Effector memory CD4-positive, alpha-beta T cell (primary cell): ENCODE measurements around the gene BBIP1.
"Not testable (repeated sequence)": the region's sequence is repeated elsewhere in the genome, so short reads cannot be mapped to it uniquely, and the experiment has no call there.

Experiments
- DNase-seq, 3 donors: peaks; one replicate each; pipeline ENCODE4 v3.0.0-alpha.2; 2020
- H3K27ac ChIP-seq: 2 replicates; pipeline ENCODE4 v1.7.0; 2013; ENCODE audit warnings: mild to moderate bottlenecking, low read length, moderate library complexity; ENCODE audit not compliant: insufficient read depth, poor library complexity, severe bottlenecking
- H3K27me3 ChIP-seq: replicated peaks from 2 replicates; pipeline ENCODE4 v1.7.0; 2013; ENCODE audit warnings: mild to moderate bottlenecking, low read length; ENCODE audit not compliant: insufficient read depth, control insufficient read depth, poor library complexity, severe bottlenecking
- H3K36me3 ChIP-seq: 2 replicates; pipeline ENCODE4 v1.7.0; 2013; ENCODE audit warnings: mild to moderate bottlenecking, low read length, moderate library complexity; ENCODE audit not compliant: control insufficient read depth, insufficient read depth
- H3K4me1 ChIP-seq: 2 replicates; pipeline ENCODE4 v1.7.0; 2013; ENCODE audit warnings: low read length, mild to moderate bottlenecking; ENCODE audit not compliant: control insufficient read depth, insufficient read depth, poor library complexity, severe bottlenecking
- H3K4me3 ChIP-seq: 2 replicates; pipeline ENCODE4 v1.7.0; 2013; ENCODE audit warnings: low read length, low read depth, mild to moderate bottlenecking; ENCODE audit not compliant: insufficient read depth, poor library complexity, severe bottlenecking
- H3K9me3 ChIP-seq: 2 replicates; pipeline ENCODE4 v1.7.0; 2013; ENCODE audit warnings: mild to moderate bottlenecking, low read length, moderate library complexity; ENCODE audit not compliant: control insufficient read depth

Gene BBIP1

DNA sequence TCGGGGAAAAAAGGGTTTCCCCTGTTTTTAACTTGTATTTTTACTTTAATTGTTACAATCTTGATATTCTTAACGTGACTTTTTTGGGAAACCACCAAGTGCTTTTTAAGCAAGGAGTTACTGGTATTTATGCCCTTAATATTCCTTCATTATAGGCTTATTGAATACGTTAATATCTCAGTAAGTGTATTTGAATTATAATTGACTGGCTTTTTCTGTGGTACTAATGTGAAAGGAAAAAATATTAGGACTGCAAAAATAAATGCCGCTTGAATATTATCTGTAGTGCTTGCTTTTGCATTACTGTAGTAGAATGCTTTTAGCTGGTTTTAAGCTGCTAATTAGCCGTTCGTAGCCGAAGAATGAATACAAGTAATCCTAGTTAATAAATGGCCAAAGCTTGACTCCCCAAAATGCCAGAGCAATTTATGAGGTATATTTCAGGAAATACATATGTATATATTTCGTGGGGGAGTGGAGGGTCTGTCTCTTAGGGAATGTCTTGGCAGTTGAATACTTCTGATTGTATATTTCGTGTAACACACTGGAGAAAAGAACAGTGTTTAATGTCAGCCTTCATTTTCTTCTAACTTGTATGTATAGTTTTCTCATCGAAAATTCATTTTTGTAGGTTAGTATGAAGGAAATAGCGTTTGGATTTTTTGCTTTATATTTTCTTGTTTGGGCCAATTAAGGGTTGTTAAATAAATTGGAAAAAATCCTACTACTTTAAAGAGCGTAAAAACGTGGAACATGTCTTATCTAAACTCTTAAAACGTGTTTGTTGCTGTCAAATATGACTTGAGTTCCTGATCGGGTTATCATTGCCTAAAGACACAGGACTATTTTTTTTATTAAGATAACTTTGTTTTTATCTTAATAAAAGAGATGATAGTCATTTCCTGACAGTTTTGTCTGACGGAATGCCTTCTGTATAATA is 45.7 kb downstream of the BBIP1 start:
- H3K36me3 ChIP-seq, result peaks cover 6% of the 10 kb centered on the region
- H3K27ac ChIP-seq, result peak overlapping the region; percentile 99

DNA sequence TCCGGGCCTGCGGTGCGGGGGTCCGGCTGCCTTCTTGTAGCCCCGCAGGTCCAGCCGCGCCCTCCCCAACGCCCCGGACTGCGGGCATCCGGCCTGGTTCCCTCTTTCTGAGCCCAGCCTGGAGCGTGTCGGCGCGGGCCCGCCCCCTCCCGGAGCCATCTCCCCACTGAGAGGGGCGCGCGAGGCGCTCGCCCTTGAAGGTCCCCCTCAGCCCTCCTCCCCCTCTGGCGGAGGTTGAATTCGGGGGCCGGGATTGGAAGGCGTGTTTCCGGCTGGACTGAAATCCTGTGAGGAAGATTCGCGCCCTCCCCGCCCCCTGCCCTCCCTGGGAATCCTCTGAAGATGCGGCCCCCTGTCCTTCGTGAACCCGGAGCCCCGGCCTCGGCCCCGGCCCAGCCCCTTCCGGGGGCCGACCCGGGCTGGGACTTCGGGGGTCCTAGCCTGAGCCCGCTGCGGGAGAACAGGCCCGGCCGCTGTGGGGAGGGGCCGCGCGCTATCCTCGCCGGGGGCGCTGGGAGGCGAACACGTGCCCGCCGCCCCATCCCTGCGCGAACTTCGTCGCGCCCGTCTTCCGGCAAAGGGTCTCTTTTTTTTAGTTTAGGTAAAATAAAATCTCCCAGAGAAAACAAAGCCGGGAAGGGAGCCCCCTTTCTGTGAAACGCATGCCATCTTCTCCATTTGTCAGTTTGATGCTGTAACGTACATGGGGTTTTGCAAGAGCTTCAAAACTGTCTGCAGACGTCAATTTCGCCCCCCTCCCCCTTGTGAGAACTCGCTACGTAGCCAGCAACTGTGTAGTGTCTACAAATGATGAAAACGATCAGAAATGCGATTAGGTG is 46.6 kb downstream of the BBIP1 start:
- H3K9me3 ChIP-seq, result no peaks in the 10 kb centered on the region
- peak overlapping the region; percentile 99 for H3K27ac ChIP-seq
- H3K36me3 ChIP-seq, result peaks cover 4% of the 10 kb centered on the region
- peaks cover 57% of the 10 kb centered on the region for H3K4me1 ChIP-seq
- H3K4me3 ChIP-seq, result peak overlapping the region; percentile 61
- no peaks in the 10 kb centered on the region for H3K27me3 ChIP-seq
- peak; percentile 75 to 85 (median 83) for DNase-seq

More for the DNA sequence above, 45.7 kb downstream of the BBIP1 start:
- Histone ChIP-seq H3K27me3 (no peaks in the 10 kb centered on the region), H3K4me1 (peaks cover 48% of the 10 kb centered on the region), H3K9me3 (no peaks in the 10 kb centered on the region), H3K4me3 (peak overlapping the region; percentile 61)
- no peak for DNase-seq

GRCh38 chr10:110871298-110872084 is 47.5 kb downstream of the BBIP1 start, which contains the start of gene PDCD4:
TSS of gene PDCD4 (plus strand) at chr10:110871928. CDS start at chr10:110876028, 4,100 bp downstream.
- no peaks in the 10 kb centered on the region for H3K36me3 ChIP-seq
- peak; percentile 92 to 96 (median 94) for DNase-seq
- H3K27ac ChIP-seq, result peak within 1 kb of the TSS; percentile 99
- H3K9me3 ChIP-seq, result no peaks in the 10 kb centered on the region
- H3K27me3 ChIP-seq, result no peaks in the 10 kb centered on the region
- H3K4me1 ChIP-seq, result peaks cover 66% of the 10 kb centered on the region
- H3K4me3 ChIP-seq, result peak within 1 kb of the TSS; percentile 61

GRCh38 chr10:110870823-110871297 is 48.1 kb downstream of the BBIP1 start:
- DNase-seq, result no peak
- peaks cover 68% of the 10 kb centered on the region for H3K4me1 ChIP-seq

DNA sequence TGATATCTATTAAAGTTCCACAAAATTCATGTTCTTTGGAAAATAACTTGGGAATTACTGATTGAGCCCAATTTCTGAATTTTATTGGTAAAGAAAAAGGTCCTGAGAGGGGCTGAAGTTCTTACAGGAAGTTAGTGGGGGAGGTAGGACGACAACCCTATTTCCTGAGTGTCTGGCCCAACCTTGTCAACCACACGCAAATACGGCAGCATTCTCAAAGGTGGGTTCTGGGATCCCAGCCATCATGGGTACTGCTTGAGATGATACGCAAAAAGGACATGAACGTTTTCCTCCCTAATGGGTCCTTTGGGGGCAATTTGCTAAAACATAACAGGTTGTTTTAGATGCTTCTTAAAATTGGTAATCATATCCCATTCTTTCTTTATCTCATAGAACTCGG is 50.0 kb downstream of the BBIP1 start:
- peak overlapping the region; percentile 99 for H3K27ac ChIP-seq
- H3K27me3 ChIP-seq, result no peaks in the 10 kb centered on the region
- H3K4me3 ChIP-seq, result peak overlapping the region; percentile 21
- peak; percentile 51 to 55 (median 51) for DNase-seq
- H3K36me3 ChIP-seq, result no peaks in the 10 kb centered on the region
- peaks cover 74% of the 10 kb centered on the region for H3K4me1 ChIP-seq
- no peaks in the 10 kb centered on the region for H3K9me3 ChIP-seq

More at GRCh38 chr10:110870823-110871297, 48.1 kb downstream of the BBIP1 start:
- Histone ChIP-seq H3K36me3 (no peaks in the 10 kb centered on the region), H3K27ac (peak overlapping the region; percentile 99), H3K9me3 (no peaks in the 10 kb centered on the region), H3K27me3 (no peaks in the 10 kb centered on the region), H3K4me3 (peak overlapping the region; percentile 61)

DNA sequence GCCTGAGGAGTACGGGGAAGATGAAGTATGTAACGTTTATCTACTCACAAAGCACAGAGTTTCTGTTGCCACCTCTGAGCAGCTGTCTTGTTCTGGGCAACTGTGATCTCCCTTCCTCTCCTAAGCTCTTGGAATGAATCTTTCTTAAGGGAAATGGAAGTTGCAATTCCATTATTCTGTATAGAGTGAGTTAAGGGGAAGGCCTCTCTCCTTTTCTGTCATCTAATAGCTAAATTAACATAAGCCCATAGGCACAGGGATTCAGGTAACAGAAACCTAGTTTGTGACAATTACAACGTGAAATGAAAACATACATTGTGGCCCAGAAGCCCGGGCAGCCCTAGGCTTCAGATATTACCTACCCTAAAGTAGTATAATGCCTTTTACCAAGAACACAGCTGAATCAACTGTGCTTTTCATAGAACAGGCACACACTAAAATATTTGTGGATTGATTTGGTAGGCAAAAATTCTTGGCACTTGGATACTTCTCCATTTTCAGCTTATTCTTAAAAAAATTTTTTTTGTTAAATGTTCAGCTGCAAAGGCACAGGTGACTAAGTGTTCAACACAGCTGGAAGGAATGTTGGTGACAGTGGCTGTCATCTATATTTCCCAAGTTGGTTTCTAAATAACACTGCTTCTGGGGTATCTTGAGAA is 51.0 kb downstream of the BBIP1 start:
- Histone ChIP-seq H3K9me3 (no peaks in the 10 kb centered on the region), H3K27me3 (no peaks in the 10 kb centered on the region), H3K36me3 (no peaks in the 10 kb centered on the region), H3K27ac (peak overlapping the region; percentile 99), H3K4me3 (no peak overlapping the region), H3K4me1 (peaks cover 82% of the 10 kb centered on the region)
- DNase-seq, result no peak

- H3K36me3 ChIP-seq, H3K9me3 ChIP-seq, H3K4me3 ChIP-seq, DNase-seq, H3K27me3 ChIP-seq: not testable (repeated sequence)
- Histone ChIP-seq H3K27ac (peak overlapping the region; percentile 99), H3K4me1 (peaks cover 90% of the 10 kb centered on the region)
These were observed 51.8 kb downstream of the BBIP1 start for GRCh38 chr10:110867011-110867806.

GRCh38 chr10:110865809-110866482 is 53.0 kb downstream of the BBIP1 start:
- no peak for DNase-seq
- H3K36me3 ChIP-seq, result no peaks in the 10 kb centered on the region
- H3K27ac ChIP-seq, result peak overlapping the region; percentile 99
- peak overlapping the region; percentile 26 for H3K4me3 ChIP-seq
- no peaks in the 10 kb centered on the region for H3K27me3 ChIP-seq
- no peaks in the 10 kb centered on the region for H3K9me3 ChIP-seq
- peaks cover 97% of the 10 kb centered on the region for H3K4me1 ChIP-seq
